Measurements from ENCODE around the gene BRPF1.

GRCh38 chr3:9767418-9767817, 35.9 kb downstream of the BRPF1 start:
- TF ChIP-seq CTCF (IDR thresholded peaks at IDR 0.05) (no peak), EP300 (IDR thresholded peaks at IDR 0.05) (no peak)
